Neural cell (in vitro differentiated cells): ENCODE data around the gene OR52K1.

Experiments
- EP300 ChIP-seq: fragments of 450-650 bp; conservative IDR thresholded peaks from 2 replicates; pipeline ENCODE4 v1.6.1; 2014; ENCODE audit warnings: antibody characterized with exemption, mild to moderate bottlenecking, moderate library complexity; ENCODE audit not compliant: poor library complexity, severe bottlenecking
- EZH2 ChIP-seq: fragments of 200-600, 300-800 bp; shearing (Covaris generic), sonication (generic); IDR thresholded peaks from 2 replicates; pipeline ENCODE4 v1.6.1; 2014; ENCODE audit warnings: antibody characterized with exemption, low read length, borderline replicate concordance, mild to moderate bottlenecking; ENCODE audit not compliant: insufficient read depth, poor library complexity, severe bottlenecking
- MXI1 ChIP-seq: fragments of 450-650 bp; conservative IDR thresholded peaks from 2 replicates; pipeline ENCODE4 v1.6.1; 2014; ENCODE audit warnings: antibody characterized with exemption, mild to moderate bottlenecking; ENCODE audit not compliant: poor library complexity, severe bottlenecking
- POLR2AphosphoS5 ChIP-seq: IDR thresholded peaks from 2 replicates; pipeline ENCODE4 v1.6.1; 2012
- RAD21 ChIP-seq: fragments of 450-650 bp; conservative IDR thresholded peaks from 2 replicates; pipeline ENCODE4 v1.6.1; 2014; ENCODE audit warnings: antibody characterized with exemption, mild to moderate bottlenecking, moderate library complexity
- SMC3 ChIP-seq: fragments of 450-650 bp; conservative IDR thresholded peaks from 2 replicates; pipeline ENCODE4 v1.6.1; 2014; ENCODE audit warnings: antibody characterized with exemption, mild to moderate bottlenecking, moderate library complexity; ENCODE audit not compliant: poor library complexity
- TAF1 ChIP-seq: IDR thresholded peaks from 2 replicates; pipeline ENCODE4 v1.6.1; 2012; ENCODE audit warnings: low read depth
- TF ChIP-seq, protein P1 (sequence below): fragments of 450-650 bp; IDR thresholded peaks from 2 replicates; pipeline ENCODE4 v1.5.1; 2014; ENCODE audit warnings: antibody characterized with exemption, mild to moderate bottlenecking, moderate library complexity; ENCODE audit not compliant: poor library complexity, severe bottlenecking
- TF ChIP-seq, protein P2 (sequence below): IDR thresholded peaks from 2 replicates; pipeline ENCODE4 v1.6.1; 2012; ENCODE audit warnings: borderline replicate concordance

DNA sequence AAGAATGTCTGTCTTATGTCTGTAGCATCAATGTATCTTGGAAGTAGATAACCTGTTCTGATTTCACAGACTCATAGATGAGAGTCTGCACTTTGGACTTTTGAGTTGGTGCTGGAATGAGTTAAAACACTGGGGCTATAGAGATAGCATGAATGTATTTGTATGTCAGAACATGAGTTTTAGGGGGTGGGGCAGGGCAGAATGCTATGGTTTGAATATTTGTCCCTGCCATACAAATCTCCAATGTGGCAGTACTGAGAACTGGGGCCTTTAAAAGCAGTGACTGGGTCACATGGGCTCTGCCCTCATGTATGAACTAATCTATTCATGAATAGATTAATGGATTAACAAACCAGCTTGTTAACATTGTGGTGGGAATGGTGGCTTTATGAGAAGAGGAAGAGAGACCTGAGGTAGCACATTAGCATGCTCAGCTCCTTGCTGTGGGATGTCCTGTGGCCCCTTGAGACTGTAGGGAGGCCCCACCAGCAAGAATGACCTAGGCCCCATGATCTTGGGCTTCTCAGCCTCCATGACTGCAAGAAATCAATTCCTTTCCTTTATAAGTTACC, 15.5 kb upstream of the OR52K1 start:
- TF ChIP-seq EZH2 (no peak), RAD21 (no peak), POLR2AphosphoS5 (no peak), EP300 (no peak), TAF1 (no peak), MXI1 (no peak), SMC3 (no peak)
- TF ChIP-seq, protein P1, sequence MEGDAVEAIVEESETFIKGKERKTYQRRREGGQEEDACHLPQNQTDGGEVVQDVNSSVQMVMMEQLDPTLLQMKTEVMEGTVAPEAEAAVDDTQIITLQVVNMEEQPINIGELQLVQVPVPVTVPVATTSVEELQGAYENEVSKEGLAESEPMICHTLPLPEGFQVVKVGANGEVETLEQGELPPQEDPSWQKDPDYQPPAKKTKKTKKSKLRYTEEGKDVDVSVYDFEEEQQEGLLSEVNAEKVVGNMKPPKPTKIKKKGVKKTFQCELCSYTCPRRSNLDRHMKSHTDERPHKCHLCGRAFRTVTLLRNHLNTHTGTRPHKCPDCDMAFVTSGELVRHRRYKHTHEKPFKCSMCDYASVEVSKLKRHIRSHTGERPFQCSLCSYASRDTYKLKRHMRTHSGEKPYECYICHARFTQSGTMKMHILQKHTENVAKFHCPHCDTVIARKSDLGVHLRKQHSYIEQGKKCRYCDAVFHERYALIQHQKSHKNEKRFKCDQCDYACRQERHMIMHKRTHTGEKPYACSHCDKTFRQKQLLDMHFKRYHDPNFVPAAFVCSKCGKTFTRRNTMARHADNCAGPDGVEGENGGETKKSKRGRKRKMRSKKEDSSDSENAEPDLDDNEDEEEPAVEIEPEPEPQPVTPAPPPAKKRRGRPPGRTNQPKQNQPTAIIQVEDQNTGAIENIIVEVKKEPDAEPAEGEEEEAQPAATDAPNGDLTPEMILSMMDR, result no peak
- TF ChIP-seq, protein P2, sequence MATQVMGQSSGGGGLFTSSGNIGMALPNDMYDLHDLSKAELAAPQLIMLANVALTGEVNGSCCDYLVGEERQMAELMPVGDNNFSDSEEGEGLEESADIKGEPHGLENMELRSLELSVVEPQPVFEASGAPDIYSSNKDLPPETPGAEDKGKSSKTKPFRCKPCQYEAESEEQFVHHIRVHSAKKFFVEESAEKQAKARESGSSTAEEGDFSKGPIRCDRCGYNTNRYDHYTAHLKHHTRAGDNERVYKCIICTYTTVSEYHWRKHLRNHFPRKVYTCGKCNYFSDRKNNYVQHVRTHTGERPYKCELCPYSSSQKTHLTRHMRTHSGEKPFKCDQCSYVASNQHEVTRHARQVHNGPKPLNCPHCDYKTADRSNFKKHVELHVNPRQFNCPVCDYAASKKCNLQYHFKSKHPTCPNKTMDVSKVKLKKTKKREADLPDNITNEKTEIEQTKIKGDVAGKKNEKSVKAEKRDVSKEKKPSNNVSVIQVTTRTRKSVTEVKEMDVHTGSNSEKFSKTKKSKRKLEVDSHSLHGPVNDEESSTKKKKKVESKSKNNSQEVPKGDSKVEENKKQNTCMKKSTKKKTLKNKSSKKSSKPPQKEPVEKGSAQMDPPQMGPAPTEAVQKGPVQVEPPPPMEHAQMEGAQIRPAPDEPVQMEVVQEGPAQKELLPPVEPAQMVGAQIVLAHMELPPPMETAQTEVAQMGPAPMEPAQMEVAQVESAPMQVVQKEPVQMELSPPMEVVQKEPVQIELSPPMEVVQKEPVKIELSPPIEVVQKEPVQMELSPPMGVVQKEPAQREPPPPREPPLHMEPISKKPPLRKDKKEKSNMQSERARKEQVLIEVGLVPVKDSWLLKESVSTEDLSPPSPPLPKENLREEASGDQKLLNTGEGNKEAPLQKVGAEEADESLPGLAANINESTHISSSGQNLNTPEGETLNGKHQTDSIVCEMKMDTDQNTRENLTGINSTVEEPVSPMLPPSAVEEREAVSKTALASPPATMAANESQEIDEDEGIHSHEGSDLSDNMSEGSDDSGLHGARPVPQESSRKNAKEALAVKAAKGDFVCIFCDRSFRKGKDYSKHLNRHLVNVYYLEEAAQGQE, result no peak
